ENCODE measurements around the gene C11orf21. TPM values are rescaled to one million over a fixed set of nuclear protein-coding genes. Genes with fewer than 3 reads are reported as not detected.

C11orf21 gene
- total and polyA plus RNA-seq, 9 of the 15 experiments (the other 6 are each of a cell fraction or from before 2014, with no cell fraction given) = 0.10 to 2.6 (median 2.0) TPM

DNA sequence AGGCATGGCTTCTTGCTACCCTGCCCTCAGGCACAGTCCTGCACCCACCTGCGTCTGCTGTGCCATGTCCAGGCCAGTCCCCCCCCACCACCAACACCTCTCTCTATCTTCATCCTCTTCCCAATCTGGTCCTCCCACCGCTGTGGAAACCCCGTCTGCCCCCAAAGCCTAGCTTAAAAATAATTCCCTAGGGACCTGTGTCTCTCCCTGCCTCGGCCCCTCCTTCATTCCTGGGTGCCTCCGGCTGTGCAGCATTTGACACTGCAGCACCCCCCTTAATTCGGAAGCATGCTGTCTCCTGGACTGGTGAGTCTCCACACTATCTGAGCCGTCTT is 28.8 kb downstream of the C11orf21 start:
- H3K27ac ChIP-seq (ENCODE audit: extremely low read depth, low read depth, low read length) = no peak overlapping the region
- no peak overlapping the region for H3K9ac ChIP-seq (ENCODE audit: insufficient read depth in 1 of 2, low read depth in 2 of 2, low read length in 2 of 2)
- no peak overlapping the region for H3K4me2 ChIP-seq (ENCODE audit: insufficient read depth, low read length)
- no peaks in the 10 kb centered on the region; the same call in 1 of the 2 replicates for H3K9me3 ChIP-seq (replicated peaks; ENCODE audit: control insufficient read depth, insufficient read depth, low read depth, low read length)
- POLR2A ChIA-PET = interaction anchor here (0.6 kb wide), 1 partner anchor 288 kb away, joined by 3 read pairs; no protein-coding TSS in a partner anchor
- intact Hi-C loops (cut with micrococcal nuclease) = no loop called here
- no peak overlapping the region for H2AFZ ChIP-seq (ENCODE audit: low read depth, low read length)
- in situ Hi-C loops (cut with MboI) = no loop called here
- WGBS (ENCODE audit: insufficient coverage, low coverage, missing lambda C conversion rate) = 30% methylated on average over 6 of the region's 7 CpGs
- no peaks in the 10 kb centered on the region; the same call in 1 of the 2 replicates for H4K20me1 ChIP-seq (replicated peaks; ENCODE audit: control insufficient read depth, insufficient read depth, low read length)
- no peak for TF ChIP-seq ZNF77 (CRISPR knock-in tag; IDR thresholded peaks at IDR 0.05)
- no peak for TF ChIP-seq MTA3 (IDR thresholded peaks at IDR 0.05; ENCODE audit: borderline replicate concordance)
- no peak for TF ChIP-seq ZNF3 (CRISPR knock-in tag; IDR thresholded peaks at IDR 0.05)
- CTCF ChIA-PET (ENCODE audit: low intra/inter-chr PET ratio) = interaction anchor here (0.7 kb wide), 1 partner anchor 532 kb away, joined by 3 read pairs; no protein-coding TSS in a partner anchor
- H3K79me2 ChIP-seq (ENCODE audit: control insufficient read depth, insufficient read depth, low read length) = no peaks in the 10 kb centered on the region
- H3K27me3 ChIP-seq (ENCODE audit: control insufficient read depth in 2 of 2, insufficient read depth in 2 of 2, low read length in 2 of 2) = peaks cover 0 to 61% of the 10 kb centered on the region in 2 experiments; a peak in 2 of 5 replicates
- H3K9me1 ChIP-seq (ENCODE audit: control insufficient read depth, insufficient read depth, low read length) = no peaks in the 10 kb centered on the region
- no peak for FAIRE-seq
- no peak overlapping the region for H3K4me3 ChIP-seq
- BruUV-seq (replicated peaks) = no TSS peak
- ATAC-seq = no peak
- no peak for DNase-seq (ENCODE audit: extremely low read depth in 1 of 4, low spot score in 3 of 4)
- H3K36me3 ChIP-seq (ENCODE audit: control insufficient read depth, insufficient read depth, low read length) = no peaks in the 10 kb centered on the region
- peaks cover 7 to 51% of the 10 kb centered on the region in 2 experiments; a peak in 3 of 5 replicates for H3K4me1 ChIP-seq (replicated peaks in 1 of 2; ENCODE audit: control insufficient read depth in 2 of 2, insufficient read depth in 2 of 2, low read length in 2 of 2)

GRCh38 chr11:2272228-2272945 is 29.3 kb downstream of the C11orf21 start:
- H3K36me3 ChIP-seq (ENCODE audit: control insufficient read depth, insufficient read depth, low read length) = no peaks in the 10 kb centered on the region
- no peak for TF ChIP-seq TAF15 (IDR thresholded peaks at IDR 0.05; ENCODE audit: low read depth, low read length)
- TF ChIP-seq E2F3 (CRISPR knock-in tag; IDR thresholded peaks at IDR 0.05) = no peak
- no peak for TF ChIP-seq POLR2G (IDR thresholded peaks at IDR 0.05; ENCODE audit: low read depth, low read length)
- no peak for TF ChIP-seq ZEB2 (IDR thresholded peaks at IDR 0.05)
- TF ChIP-seq ZFP36 (IDR thresholded peaks at IDR 0.05; ENCODE audit: low read depth, low read length, partially characterized antibody) = no peak
- no peak for TF ChIP-seq NCOR1 (IDR thresholded peaks at IDR 0.05)
- no peak for TF ChIP-seq ILK (tag; IDR thresholded peaks at IDR 0.05; ENCODE audit: borderline replicate concordance, low read depth)
- no peak for TF ChIP-seq SOX6 (IDR thresholded peaks at IDR 0.05)
- TF ChIP-seq E2F1 (CRISPR knock-in tag; IDR thresholded peaks at IDR 0.05) = no peak
- no peak for TF ChIP-seq ETS2 (tag; IDR thresholded peaks at IDR 0.05; ENCODE audit: borderline replicate concordance, poor library complexity, severe bottlenecking)
- no peak for TF ChIP-seq FOXJ3 (CRISPR knock-in tag; IDR thresholded peaks at IDR 0.05)
- TF ChIP-seq ZNF717 (CRISPR knock-in tag; IDR thresholded peaks at IDR 0.05) = no peak
- intact Hi-C loops (cut with micrococcal nuclease) (no loop called here), in situ Hi-C loops (cut with MboI) (no loop called here)
- H3K4me2 ChIP-seq (ENCODE audit: insufficient read depth, low read length) = no peak overlapping the region
- no peaks in the 10 kb centered on the region for H3K9me1 ChIP-seq (ENCODE audit: control insufficient read depth, insufficient read depth, low read length)
- no peak overlapping the region for H3K27ac ChIP-seq (ENCODE audit: extremely low read depth, low read depth, low read length)
- FAIRE-seq = no peak
- H3K9me3 ChIP-seq (replicated peaks; ENCODE audit: control insufficient read depth, insufficient read depth, low read depth, low read length) = no peaks in the 10 kb centered on the region; the same call in 1 of the 2 replicates
- no TSS peak for BruUV-seq (replicated peaks)
- 39% methylated on average over 20 of the region's 21 CpGs for WGBS (ENCODE audit: insufficient coverage, low coverage, missing lambda C conversion rate)
- no peak for ATAC-seq
- no peaks in the 10 kb centered on the region; the same call in 1 of the 2 replicates for H4K20me1 ChIP-seq (replicated peaks; ENCODE audit: control insufficient read depth, insufficient read depth, low read length)
- H3K4me3 ChIP-seq = no peak overlapping the region
- peaks cover 0 to 65% of the 10 kb centered on the region in 2 experiments; a peak in 2 of 5 replicates for H3K27me3 ChIP-seq (ENCODE audit: control insufficient read depth in 2 of 2, insufficient read depth in 2 of 2, low read length in 2 of 2)
- H3K79me2 ChIP-seq (ENCODE audit: control insufficient read depth, insufficient read depth, low read length) = no peaks in the 10 kb centered on the region
- peaks cover 7 to 56% of the 10 kb centered on the region in 2 experiments; a peak in 3 of 5 replicates for H3K4me1 ChIP-seq (replicated peaks in 1 of 2; ENCODE audit: control insufficient read depth in 2 of 2, insufficient read depth in 2 of 2, low read length in 2 of 2)
- CTCF ChIA-PET (ENCODE audit: low intra/inter-chr PET ratio) = interaction anchor here (0.7 kb wide), 1 partner anchor 533 kb away, joined by 3 read pairs; no protein-coding TSS in a partner anchor
- POLR2A ChIA-PET = no interaction called here
- H2AFZ ChIP-seq (ENCODE audit: low read depth, low read length) = no peak overlapping the region
- no peak overlapping the region for H3K9ac ChIP-seq (ENCODE audit: insufficient read depth in 1 of 2, low read depth in 2 of 2, low read length in 2 of 2)
- no peak for DNase-seq (ENCODE audit: extremely low read depth in 1 of 4, low spot score in 3 of 4)

Data from K562 (cell line).